ENCODE results near the gene SART3.
"Not testable (repeated sequence)": the region's sequence is repeated elsewhere in the genome, so short reads cannot be mapped to it uniquely, and the experiment has no call there.

GRCh38 chr12:108555383-108555782 is 5.6 kb downstream of the SART3 start:
- not testable (repeated sequence) for TF ChIP-seq CTCF (IDR thresholded peaks at IDR 0.05; ENCODE audit: control extremely low read depth in 1 of 3, insufficient read depth in 1 of 3, low read depth in 1 of 3, low read length in 3 of 3); YY1 (IDR thresholded peaks at IDR 0.05; ENCODE audit: low read depth, low read length); POLR2A (IDR thresholded peaks at IDR 0.05; ENCODE audit: control extremely low read depth in 1 of 2, low read depth in 2 of 2, low read length in 2 of 2); FOSL1 (IDR thresholded peaks at IDR 0.05; ENCODE audit: insufficient read depth, low read depth, low read length); MAX (IDR thresholded peaks at IDR 0.05); NRF1 (IDR thresholded peaks at IDR 0.05; ENCODE audit: low read depth, low read length); POLR2AphosphoS5 (IDR thresholded peaks at IDR 0.05; ENCODE audit: low read depth, low read length)

All from H1 (cell line).